NCI-H345 (cell line): ENCODE measurements around the gene GPS1.

Experiments
- DNase-seq: peaks from one replicate; lab custom pipeline; 2025; lab: John Stamatoyannopoulos, UW

The GPS1 gene

DNA sequence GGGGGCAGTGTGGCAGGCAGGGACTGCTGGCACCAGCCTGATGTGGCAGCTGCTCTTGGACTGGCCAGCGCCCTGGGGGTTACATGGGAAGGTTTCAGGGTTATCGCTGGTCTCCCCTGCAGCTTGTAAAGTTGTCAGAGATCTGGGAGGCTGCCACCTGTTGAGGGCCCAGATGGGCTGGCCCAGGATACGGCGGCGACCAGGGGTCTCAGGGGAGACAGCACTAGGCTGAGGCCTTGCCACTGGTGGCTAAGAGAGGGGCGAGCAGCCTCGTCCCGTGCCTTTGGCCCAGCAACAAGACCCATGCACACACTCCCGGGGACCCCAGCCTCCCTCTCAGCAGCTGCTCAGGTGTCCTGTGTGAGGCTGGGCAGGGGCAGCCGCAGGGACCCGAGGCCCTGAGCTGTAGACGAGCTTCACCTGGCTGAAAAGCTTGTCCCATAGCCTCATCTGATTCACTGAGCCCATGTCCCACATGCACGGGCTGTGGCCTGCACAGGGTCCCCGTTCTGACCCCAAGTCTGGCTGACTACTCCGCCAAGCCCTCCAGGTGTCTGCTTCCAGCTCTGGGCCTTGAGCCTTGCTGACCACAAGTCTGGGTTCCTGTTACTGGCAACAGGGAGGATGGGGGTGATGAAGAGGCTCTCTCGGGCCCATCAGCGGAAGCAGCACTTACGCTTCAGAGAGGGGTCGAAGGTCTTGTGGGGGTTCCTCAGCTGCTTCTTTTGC is 7.7 kb downstream of the GPS1 start:
- no peak for DNase-seq

DNA sequence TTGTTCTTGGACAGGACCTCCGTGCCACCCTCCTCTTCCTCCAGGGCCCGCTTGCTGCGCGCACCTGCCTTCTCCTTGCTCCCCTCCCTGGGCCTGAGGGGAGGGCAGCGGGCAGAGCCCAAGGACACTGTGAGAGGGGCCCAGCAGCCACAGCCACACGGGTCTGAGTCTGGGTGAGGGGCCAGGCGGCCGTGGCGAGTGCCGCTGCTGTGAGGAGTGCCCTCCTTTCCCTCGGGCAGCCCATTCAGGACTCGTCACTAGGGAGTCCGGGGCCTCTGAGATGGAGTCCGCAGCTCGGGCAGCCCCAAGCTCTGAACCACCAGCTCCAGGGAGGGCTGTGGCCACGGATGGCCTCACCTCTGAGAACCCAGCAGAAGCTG is 8.3 kb downstream of the GPS1 start:
- DNase-seq: no peak

DNA sequence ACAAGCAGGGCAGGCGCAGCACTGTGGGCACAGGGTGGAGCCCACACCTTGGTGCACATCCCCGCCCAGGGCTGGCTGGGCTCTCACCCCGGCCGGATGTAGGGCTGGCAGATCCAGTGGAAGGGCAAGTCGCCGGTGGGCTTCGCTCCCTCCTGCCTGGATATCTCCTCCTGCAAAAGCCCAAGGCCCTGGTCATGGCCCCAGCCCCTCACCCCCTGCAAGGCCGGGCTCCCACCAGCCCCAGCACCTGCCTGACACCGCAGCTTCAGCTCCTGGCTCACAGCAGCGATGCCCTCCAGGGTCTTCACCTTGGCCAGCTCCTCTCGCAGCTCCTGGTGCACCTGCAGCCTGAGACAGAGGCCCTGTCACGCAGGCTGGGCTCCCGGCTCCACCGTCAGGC is 8.9 kb downstream of the GPS1 start:
- DNase-seq: no peak

DNA sequence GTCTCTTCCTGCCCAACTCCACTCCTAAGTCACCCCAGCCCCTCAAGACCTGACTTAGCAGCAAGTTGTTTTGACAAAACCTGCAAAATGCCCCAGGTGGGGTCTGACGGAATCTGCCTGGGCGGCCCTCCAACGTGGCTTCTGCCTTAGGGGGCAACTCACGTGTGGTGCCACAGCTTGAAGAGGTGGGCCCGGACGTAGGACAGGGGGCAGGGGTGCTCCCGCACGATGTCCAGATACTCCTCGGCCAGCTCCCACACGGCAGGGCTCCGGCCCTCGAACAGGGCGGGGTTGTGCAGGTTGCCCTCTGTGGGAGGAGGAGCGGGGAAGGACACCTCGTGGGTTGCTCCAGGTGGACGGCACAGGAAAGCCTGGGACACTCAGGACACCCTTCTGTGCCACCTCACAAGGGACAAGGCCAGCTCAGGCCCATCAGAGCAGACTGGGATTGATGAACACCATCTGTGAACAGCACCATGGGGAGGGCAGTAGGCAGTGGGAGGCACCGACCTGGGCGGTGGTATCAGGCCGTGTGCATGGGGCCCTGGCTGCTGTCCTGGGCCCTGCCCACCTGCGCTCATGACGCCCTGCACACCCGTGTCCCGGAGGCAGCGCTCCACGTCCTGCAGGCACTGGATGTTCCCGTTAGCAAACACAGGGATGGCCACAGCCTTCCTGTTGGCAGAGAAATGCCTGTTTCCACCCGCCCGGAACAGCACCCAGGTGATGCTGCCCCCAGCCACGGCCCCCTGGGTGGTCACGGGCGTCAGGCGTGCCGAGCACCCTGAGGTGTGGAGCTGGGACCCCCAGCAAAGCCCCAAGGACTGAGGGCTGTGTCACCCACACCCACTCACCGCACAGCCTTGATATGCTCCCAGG is 9.6 kb downstream of the GPS1 start:
- no peak for DNase-seq

DNA sequence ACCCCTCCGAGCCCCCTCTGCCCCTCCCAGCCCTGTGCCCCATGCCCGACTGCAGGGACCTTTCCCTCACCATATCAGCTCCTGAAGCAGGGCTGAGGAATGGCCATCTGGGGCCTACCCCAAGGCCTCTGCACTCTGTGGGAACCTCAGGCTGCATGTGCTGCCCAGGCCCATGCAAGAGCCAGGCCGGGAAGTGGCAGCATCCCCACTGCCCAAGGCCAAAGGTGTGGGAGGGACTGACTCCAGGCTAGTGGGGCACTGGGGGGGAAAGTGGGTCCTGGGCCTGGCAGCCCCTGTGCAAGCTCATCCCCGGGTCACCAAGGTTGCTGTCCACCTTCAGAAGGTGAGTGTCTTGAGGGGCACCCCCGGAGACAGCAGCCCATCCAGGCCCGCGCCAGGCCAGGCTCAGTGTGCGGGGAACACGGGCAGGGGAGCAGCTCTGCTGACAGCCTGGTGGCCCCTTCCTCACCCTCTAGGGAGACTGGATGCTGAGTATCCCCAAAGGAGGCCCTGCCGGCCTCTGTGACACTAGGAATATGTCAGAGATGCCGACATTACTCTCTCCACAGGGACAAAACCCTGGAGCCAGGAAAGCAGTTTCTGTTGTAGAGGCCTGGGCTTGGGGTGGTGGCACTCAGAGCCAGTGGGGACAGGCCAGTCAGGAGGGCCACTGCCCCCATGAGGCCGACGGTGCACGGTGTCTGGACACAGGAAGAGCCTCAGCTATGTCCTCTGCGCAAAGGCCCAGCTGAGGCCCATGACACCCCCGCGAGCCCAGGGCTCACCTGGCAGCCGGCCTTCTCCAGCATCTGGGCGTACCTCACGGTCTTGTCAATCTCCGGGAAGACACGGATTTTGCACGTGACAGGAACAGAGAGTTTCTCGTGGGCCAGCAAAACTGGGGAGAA is 10.6 kb downstream of the GPS1 start:
- DNase-seq: no peak

DNA sequence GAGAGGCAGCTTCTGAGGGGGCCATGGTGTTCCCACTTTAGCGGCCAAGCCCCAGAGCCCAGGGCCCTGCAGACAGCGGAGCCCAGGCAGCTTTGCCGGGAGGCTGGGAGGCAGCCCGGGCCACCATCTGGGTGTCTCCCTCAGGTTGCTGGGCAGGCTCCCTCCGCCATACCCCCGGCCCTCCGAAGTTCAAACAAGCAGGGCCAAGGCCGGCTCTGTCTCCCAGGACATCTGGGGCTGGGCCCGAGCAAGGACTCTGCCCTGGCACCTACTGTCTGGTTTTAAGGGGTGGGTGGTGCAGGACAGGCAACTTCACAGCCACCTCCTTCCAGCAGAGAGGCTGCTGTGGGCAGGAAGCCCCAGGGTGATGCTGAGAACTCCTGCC is 11.3 kb downstream of the GPS1 start:
- no peak for DNase-seq

DNA sequence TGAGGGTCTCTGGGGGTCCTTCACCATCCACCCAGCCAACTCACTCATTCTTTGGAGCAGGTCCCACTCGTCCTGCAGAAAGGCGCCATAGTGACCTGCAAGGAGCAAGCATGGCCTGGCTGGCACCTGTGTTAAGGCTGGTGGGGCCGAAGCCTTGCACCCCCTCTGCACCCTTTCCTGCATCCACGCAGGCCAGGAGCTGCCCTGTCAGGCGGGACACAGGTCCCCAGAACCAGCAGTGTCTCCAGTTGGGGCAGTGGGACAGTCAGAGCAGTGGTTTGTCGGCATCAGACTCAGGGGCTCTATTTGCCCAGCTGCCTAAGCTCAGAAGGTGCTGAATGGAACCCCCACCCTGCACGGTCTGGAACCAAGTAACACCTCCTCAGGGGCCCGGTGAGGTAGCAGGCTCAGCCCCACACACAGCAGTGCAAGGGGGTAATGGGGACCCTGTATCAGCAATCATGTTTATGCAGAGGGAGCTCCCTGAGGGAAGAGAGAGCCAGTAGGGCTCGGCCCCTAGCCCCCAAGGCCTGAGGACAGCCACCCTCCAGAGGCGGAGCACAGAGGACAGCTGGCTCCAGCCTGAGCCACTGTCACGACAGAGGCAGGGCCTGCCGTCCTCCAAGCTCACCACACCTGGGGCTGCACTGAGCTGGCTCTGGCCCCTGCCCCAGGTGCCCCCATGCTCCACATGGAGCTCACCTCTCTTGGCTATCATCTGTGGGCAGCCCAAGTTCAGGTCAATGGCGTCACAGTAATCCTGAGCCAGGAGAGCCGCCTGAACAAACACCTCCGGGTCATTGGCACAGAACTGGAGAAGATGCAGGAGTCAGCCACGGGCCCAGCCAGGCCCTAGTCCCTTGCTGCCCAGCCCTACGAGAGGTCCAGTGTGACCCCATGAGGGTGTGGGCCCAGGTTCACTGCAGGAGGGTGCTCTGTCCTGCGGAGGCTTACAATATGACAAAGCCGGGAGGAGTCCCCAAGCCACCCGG is 12.0 kb downstream of the GPS1 start:
- DNase-seq: no peak

DNA sequence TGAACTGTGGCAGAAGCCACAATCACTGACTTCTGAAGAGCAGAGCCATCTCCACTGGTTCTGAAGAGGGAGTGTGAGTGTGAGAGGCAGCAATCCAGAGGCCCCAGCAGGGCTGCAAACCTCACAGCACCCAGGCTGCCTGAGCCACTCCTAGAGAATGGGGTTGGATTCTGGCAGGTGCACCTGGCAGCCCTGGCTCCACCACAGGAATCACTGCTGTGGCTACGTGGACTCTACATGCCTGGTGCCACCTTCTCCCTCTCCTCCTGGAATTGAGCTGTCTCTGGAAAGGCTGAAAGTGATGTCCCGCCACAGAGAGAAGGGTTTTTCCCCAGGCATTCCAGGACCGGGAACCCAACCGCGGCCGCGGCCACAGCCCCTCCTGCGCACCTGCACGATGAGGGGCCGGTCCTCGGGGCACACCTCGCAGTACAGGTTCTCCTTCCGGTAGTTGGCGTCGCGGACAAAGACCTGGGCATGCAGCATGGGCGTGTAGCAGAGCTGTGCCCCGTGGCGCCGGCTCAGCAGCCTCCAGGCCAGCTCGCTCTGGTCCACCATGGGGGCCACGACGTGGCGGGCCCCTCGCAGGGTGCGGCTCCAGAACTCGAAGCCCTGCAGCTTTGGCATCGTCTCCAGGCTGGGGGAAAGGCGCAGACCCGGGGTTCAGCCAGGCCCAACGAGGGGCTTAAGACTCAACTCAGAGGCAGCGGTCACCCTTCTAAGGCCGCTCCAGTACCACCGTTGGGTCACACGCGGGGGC is 12.9 kb downstream of the GPS1 start:
- DNase-seq: peak; percentile 20

DNA sequence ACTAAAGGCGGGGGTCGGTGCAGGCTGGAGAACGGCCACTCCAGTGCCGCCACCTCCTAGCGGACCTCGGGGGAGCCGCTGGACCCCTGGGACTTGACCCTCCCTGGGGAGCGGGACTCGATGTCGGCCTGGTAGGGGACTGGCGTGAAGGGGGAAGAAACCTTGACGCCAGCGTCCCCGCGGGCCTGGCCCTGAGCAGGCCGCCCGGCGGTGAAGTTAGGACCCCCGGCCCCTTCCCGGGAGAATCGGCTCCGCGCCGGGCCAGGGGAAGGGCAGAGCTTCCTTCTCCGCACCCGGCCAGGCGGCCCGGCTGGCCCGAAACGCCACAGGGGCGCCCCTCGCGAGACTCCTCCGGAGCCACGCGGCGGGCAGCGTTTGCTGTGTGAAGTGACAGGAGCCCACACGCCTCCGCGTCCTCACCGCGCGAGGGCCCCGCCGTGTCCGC is 13.5 kb downstream of the GPS1 start:
- DNase-seq: no peak

DNA sequence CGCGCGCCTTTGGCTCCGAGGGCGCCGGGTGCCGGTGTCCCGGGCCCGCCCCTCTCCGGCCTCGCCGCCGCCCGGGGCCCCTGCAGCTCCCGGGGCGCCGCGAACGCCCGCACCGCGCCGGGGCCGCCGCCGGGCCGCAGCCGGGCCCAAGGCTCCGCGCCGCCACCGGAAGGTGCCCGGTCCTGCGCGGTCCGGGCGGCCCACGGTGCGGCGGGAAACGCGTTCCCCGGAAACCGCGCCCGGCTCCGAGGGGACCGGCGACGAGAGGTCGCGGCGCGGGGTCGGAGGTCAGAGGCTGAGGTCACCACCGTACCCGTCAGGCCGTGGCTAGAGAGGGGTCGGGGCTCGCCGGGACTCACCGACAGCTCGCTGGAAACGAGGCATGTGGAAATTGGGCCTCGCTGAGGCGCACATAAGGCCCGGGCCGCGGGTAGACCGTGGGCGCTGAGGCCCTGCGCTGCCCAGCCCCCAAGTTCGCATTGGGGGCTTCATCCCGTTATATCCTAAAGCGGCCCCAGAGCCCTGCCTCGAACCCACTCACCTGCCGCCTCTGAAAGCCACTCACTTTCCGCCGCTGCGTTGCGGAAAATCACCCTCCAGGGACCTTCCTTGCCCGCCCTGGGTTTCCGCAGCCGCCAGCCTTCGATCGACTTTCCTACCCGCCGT is 14.1 kb downstream of the GPS1 start, which contains the start of gene DUS1L:
TSS of gene DUS1L (minus strand) at position 167 of the 666 bp plus-strand sequence. CDS start 745 bp downstream, outside the sequence.
- peak; percentile 72 for DNase-seq

DNA sequence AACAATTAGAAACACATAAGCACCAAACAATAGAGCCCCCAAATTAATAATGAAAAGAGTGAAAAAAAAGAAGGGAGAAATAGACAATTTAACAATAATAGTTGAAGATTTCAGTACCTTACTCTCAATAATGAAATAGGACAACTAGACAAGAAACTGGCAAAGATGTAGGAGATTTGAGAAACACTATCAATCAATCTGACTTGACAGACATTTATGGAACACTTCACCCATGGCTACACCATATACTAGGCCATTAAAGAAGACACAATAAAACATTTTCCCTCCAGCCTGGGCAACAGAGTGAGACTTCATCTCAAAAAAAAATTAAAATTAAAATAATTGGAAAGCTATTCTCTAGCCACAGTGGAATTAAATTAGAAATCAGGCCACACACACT is 18.9 kb downstream of the GPS1 start:
- DNase-seq: no peak

DNA sequence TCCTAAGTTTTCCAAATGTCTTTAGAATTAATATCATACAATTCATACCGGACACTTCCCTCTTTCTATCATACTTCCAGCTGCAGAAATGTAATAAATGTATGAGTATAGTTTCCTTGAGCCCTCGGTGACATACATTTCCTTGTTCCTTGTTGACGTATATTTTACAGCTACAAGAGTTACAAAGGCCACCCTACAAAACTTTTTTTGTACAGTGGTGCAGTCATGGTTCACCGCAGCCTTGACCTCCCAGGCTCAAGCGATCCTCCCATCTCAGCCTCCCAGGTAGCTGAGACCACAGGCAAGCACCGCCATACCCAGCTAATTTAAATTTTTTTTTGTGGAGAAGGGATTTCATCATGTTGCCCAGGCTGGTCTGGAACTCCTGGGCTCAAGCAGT is 21.1 kb downstream of the GPS1 start:
- no peak for DNase-seq

DNA sequence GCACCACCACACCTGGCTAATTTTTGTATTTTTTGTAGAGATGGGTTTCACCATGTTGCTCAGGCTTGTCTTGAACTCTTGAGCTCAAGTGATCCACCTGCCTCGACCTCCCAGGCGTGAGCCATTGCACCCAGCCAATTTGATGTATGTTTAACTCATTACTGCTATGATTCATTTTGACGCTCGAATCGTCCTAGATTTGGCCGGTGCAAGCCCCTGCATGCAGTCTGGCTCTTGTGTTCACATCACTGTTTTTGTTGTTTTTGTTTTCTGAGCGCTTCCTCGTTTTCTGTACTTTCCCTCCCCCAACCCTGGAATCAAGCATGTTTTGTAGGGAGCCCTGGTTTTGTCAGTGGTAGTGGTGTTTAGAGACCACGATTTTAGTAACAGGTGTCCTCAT is 21.7 kb downstream of the GPS1 start:
- no peak for DNase-seq

DNA sequence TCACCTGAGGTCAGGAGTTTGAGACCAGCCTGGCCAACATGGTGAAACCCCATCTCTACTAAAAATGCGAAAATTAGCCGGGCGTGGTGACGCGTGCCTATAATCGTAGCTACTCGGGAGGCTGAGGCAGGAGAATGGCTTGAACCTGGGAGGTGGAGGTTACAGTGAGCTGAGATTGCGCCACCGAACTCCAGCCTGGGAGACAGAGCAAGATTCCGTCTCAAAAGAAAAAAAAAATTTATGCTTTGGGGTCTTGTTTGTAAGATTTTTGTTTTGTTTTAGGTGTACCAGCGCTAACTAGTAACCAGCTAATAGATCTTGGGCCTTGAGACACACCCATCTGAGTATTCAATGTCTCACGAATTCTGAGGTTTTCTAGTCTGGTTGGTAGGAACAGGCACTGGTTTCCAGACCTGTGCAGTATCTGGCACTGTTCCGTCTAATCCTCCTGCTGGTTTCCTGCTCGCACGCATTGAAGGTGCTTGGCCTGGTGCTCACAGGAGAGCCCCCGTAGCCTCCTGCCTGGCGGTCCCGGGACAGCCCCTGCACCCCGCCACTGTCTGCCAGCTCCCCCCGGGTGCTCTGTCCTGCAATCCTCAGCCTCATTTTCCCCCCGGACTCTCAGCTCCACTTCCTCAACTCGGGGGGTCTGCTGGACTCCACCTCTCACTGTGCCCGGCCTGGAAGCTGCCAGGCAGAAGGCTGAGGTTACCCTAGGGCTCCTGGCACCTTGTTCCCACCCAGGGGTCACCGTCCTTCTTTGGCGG is 24.5 kb downstream of the GPS1 start:
- DNase-seq: no peak

DNA sequence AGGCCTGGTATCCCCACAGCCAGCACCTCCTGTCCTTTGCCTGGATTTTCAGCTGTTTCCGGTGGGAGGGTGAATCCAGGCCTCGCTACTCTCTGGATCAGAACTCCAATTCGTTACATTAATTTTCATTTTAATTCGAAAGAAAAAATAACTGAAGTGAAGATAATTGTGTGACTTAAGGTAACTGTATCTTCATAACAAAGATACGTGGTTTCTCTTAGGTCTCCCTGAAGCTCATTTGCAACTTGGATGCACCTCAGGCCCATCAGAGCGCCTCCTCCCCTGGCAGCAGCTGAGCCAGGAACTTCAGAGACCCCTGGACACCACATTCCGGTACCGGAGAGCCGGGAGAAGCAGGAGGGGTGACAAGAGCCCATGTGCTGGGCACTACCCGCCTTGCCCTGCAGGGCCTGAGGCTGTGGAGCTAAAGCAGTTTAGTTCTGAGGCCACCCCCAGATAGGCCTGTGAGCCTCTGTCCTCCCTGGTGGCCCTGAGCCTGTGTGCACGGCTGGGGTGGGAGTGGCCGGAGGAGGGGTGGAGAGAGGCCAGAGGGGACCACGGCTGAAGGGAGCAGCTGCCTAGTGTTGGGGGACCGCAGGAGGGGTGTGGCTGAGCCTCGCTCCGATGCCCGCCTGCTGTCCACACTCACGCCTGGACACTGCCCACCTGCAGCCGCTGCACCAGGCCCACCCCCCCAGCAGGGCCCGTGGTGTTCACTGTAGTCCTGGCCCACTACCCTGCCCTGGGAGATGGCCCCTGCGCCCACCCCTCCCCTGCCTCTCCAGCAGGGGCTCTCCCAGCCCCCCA is 25.3 kb downstream of the GPS1 start:
- DNase-seq: no peak

DNA sequence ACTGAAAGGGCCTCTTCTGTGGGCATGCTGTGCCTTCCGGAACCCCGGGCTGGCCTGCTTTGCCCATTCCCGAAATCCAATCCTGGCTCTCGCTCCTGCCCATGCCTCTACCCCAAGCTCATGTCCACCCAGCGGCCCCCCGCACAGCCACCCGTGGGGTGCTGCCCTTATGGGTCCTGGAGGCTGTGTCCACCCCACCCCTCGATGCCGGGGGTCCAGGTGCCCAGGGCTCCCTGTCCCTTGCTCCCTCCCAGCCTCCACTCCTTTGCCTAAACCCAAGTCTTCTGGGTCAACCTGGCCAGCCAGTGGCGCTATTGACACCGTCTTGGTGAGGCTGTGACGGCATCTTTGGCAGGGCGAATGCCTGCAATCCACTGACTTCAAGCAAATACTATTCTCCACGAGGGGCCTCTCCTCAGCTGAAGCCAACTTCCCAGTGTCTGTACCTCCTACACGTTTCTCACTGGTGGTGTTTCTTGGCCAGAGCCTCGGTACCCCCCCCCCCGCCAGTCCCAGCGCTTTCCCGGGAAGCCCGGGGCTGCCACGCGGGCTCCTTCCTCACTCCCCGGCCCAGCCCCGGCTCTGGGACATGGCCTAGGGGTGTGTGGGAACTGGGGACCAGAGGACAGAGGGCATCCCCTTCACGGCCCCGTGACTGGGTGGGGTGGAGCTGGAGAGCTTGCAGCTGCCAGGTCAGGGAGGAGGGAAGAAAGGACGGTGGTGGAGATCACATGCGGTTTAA is 26.1 kb downstream of the GPS1 start:
- DNase-seq: no peak

DNA sequence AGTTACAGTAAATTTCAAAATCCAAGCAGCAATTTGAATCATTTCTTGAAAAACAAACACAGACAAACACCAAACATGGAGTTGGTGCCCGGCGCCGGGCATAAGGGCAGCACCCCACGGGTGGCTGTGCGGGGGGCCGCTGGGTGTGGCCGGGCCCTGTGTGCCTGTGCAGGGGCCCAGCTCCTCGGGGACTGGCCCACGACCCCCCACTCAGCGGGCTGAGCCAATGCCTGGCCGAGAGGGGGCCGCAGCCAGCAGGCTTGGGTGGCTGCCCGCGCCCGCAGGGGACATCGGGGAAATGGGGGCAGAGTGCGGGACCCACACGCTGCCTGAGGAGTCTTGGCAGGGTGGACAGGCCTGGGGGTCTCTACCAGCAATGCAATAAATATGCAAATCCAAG is 26.7 kb downstream of the GPS1 start:
- DNase-seq: no peak
